C4-2B (cell line): ENCODE measurements around the gene KIF26B.

Source experiments
- CTCF ChIP-seq: fragments of 450-650 bp; conservative IDR thresholded peaks from 2 replicates; pipeline ENCODE4 v1.5.1; 2017; ENCODE audit warnings: mild to moderate bottlenecking
- ZFX ChIP-seq: fragments of 450-650 bp; IDR thresholded peaks from 2 replicates; pipeline ENCODE4 v1.6.1; 2017

- no peak for TF ChIP-seq CTCF
- TF ChIP-seq ZFX = no peak
These were observed 11.7 kb downstream of the KIF26B start for GRCh38 chr1:245166471-245166885.
